Muscle of back (tissue), 11 donors: ENCODE results near the gene CCDC47. TPM values are rescaled to one million over a fixed set of nuclear protein-coding genes. Genes with fewer than 3 reads are reported as not detected.
"Not testable (repeated sequence)": the region's sequence is repeated elsewhere in the genome, so short reads cannot be mapped to it uniquely, and the experiment has no call there.

ENCODE experiments used
- DNase-seq, 3 donors: peaks; one replicate each; pipeline versions ENCODE4 v3.0.0 to v3.0.0-alpha.2; 2013
- polyA plus RNA-seq, 10 donors: library from polyadenylated mRNA; unstranded; fragments of 120-200 nt; gene quantifications; one replicate each; pipeline ENCODE4 v1.2.1, GENCODE V29; 2013; ENCODE audit not compliant: insufficient read length in 10 of 10

Gene CCDC47
- polyA plus RNA-seq, 10 donors: 49.1 to 61.7 (median 56.2) TPM

GRCh38 chr17:63741143-63741407 is 32.3 kb downstream of the CCDC47 start:
- DNase-seq: no peak

DNA sequence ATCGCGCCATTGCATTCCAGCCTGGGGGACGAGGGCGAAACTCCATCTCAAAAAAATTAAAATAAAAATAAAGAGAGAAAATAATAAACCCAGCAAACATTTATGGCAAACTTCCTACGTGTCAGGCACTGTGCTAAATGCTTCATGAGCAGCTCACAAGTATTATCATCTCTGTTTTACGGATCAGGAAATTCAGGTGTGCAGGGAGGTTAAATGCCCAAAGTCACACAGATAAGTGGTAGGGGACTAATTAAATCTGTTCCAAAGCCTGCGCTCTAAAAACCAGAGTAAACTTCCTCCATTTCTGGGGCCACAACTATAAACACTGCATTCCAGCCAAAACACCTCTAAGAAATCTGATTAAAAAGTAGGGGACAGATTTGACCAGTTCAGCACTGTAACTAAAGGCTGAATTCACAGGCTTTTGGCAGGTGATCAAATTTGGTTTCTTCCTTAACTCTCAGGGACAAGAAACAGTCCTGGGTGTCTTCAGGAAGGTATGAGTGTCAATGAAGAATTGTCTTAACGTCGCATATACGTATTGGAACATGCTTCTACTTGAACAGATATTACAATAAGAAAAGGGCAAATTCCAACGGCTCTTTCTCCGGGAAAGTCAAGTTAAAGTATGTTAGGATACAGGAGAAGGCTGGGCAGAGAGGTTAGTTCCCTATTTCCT is 32.8 kb downstream of the CCDC47 start:
- DNase-seq: peak; percentile 2 to 30 (median 13)

GRCh38 chr17:63735691-63736090 is 37.7 kb downstream of the CCDC47 start:
- no peak for DNase-seq

- no peak for DNase-seq
Measured at GRCh38 chr17:63722403-63722802, 51.0 kb downstream of the CCDC47 start.

DNA sequence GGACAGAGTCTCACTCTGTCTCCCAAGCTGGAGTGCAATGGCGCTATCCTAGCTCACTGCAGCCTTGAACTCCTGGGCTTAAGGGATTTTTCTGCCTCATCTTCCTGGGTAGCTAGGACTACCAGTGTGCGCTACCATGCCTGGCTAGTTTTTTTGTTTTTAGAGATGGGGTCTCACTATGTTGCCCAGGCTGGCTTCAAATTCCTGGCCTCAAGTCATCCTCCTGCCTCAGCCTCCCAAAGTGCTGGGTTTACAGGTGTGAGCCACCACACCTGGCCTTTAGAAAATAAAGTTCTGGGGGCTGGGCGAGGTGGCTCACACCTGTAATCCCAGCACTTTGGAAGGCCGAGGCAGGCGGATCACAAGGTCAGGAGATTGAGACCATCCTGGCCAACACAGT is 53.2 kb downstream of the CCDC47 start:
- not testable (repeated sequence) for DNase-seq

GRCh38 chr17:63718988-63719387 is 54.4 kb downstream of the CCDC47 start:
- no peak for DNase-seq

DNA sequence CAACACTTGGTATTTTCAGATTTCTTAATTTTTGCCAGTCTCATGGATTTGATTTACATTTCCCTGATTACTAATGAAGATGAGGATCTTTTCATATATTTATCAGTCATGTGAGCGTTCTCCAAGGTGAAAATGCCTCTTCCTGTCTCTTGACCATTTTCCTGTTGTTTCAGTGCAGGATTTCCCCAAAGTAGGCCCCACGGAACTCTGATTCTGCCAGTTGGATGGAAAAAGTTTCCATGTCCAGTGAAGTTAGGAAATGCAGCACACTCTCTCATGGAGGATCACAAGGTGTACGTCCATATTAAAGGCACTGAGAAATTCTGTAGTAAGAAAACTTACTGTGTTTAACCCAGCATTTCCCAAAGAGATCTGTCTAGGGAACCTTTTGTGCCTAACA is 57.0 kb downstream of the CCDC47 start:
- DNase-seq: no peak

- no peak for DNase-seq
Measured at GRCh38 chr17:63714550-63715277, 58.7 kb downstream of the CCDC47 start.

DNA sequence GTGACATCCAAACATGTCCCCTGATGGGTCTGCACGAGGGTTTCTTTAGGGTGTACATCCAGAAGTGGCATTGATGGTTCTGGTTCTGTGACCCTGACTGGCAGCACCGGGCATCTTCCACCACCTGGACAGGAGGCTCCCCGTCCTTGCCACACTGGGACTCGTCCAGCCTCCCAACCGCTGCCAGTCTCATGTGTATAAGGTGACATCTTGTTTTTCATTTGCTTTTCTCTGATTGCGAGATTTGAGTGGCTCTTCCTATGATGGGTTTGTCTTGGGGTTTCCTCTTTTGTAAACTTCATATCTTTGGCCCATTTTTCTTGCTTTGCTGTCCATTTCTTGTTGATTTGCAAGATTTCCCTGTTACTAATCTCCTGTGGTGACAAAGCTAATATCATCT is 64.3 kb downstream of the CCDC47 start:
- no peak for DNase-seq

GRCh38 chr17:63707151-63707550 is 66.2 kb downstream of the CCDC47 start:
- DNase-seq: no peak

DNA sequence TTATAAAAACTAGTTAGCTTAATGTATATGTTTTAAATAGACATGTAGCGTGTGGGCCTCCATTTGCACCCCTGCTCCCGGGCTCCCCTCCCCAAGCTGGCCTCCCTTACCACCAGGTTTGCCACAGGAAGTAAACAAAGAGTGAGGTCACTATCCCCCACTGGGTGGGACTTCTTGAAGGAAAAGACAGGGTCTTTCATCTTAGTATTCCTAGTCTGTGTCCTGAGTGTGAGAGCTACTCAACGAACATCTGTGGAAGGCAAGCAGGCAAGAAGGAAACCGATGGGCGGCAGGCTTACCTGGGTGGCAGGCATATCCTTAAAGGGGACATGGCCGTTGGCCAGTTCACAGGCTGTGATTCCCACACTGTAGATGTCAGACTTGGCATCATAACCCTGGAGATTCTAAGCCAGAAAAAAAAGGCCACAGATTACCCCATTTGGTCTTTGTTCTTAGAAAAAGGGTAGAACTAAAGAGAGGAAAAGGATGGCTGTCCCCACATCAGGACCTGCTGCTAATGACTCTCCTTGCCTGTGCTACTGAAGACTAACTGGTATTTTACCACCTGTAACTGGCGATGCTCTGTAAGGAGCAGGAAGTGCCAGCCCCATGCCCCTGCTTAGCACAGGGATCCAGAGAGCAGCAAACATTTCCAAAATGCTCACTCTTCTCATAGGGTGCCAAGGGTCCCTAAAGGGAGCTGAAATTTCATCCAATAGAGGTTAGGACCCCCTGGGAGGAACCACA is 66.9 kb downstream of the CCDC47 start:
- no peak for DNase-seq

- no peak for DNase-seq
Measured at GRCh38 chr17:63705657-63706056, 67.7 kb downstream of the CCDC47 start.

GRCh38 chr17:63704836-63705235 is 68.6 kb downstream of the CCDC47 start:
- DNase-seq: no peak

DNA sequence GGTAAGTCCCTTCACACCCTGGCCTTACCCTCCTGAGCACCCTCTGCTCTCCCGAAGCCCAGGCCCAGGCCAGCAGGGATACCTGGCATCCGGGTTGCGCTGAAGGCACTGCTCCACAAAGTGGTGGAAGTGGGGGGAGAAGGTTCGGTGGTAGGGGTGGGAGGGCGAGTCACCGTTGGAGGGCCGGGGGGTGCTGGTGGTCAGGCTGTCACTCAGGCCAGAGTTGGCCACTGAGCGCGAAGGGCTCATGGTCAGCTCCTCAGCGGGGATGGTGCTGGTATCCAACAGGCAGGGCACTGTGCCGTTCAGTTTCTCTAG is 69.2 kb downstream of the CCDC47 start:
- no peak for DNase-seq

DNA sequence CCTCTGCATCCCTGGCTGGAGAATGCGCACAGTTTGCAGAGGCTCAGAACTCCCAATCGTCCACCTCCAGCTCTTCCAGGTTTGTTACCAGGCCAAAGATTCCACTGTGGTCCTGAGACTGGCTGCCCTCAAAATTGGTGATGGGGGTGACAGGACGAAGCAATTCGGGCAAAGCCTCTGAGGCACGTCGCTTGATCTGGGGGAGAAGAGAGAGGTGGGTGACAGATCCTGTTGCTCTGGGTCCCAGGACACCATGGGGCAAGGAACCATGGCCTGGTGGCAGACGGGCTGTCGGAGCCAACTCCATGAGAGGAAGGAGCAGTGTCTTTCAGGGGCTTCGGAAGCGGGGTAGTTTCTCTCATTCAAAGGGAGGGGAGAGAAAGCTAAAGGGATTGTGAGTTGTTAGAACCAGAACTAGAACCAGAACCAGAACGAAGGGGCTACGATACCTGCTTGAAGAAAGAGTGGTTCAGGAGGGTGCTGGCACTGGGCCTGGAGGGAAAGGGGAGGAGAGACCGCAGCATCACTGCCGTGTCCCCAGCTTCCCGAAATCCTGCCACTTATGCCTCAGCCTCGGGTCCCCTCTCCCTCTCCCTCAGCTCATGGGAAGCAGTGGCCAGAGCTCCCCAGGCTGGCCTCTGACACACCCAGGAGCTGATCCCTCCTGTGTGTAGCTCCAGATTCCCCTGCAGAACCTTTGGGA is 69.7 kb downstream of the CCDC47 start:
- no peak for DNase-seq

- DNase-seq: no peak
Measured at GRCh38 chr17:63703029-63703428, 70.4 kb downstream of the CCDC47 start.

GRCh38 chr17:63702721-63703015 is 70.7 kb downstream of the CCDC47 start:
- DNase-seq: no peak

- DNase-seq: no peak
Measured at GRCh38 chr17:63701868-63702720, 71.3 kb downstream of the CCDC47 start.

GRCh38 chr17:63701456-63701820 is 72.0 kb downstream of the CCDC47 start:
- no peak for DNase-seq

DNA sequence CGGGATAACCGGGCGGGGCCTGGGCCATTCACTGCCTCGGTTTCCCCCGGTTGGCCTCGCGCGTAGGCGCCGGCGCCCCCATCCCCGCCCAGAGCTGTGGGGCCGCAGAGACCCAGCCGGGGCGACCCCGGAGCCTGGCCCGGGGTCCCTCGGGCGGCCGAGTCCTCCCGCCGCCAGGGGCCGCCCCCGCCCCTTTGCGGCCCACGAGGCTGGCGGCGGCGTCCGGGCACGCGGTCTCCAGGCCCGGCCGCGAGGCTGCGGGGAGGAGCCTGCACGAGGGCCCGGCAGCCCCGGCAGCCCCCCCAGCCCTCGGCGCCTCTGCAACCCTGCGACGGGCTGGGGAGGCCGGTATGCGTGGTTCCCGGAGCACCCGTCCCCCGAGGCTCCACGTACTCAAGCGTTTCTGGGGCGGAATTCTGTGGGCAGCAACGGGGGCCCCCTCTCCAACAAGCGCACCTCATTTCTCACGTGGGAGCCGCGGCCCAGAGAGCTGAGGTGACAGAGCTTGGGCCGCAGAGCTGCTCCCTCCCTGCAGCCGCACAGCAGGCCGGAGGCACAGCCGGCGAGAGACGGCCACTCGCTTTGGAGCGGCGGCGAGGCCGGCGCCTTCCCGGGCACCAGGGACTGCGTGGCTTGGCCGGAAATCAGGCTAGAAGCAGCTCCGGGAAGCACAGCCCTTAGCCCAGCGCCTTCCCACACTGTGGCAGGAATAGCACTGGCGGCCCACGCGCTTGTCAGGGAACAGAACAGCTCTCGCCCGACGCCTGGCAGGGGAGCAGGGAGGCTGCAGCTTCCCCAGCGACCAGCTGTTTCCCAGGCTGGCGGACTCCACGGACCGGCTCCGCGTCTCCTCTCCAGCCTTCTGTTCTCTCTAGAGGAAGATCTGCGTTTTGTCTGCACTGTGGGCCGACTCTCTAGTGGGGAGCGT is 72.6 kb downstream of the CCDC47 start:
- peak in 2 of 3 donors; percentile 54 to 76 for DNase-seq
